ENCODE data around the gene ACSF3.
A peak's percentile ranks its signal among the peaks of the same experiment; 100 is the strongest.

The ACSF3 gene

GRCh38 chr16:89141884-89142267 lies 48.2 kb downstream of the ACSF3 start:
- H3K23ac ChIP-seq (ENCODE audit: low read length), result no peak overlapping the region
- no peaks in the 10 kb centered on the region for H3K27me3 ChIP-seq (ENCODE audit: insufficient read depth, low read length)
- H3K14ac ChIP-seq (ENCODE audit: low read length), result no peak overlapping the region
- H2AK5ac ChIP-seq (ENCODE audit: low read length), result no peak overlapping the region
- no peak overlapping the region for H3K18ac ChIP-seq (ENCODE audit: low read length)
- H3K4me2 ChIP-seq (ENCODE audit: low read length), result no peak overlapping the region
- peaks cover 2% of the 10 kb centered on the region for H3K9me3 ChIP-seq (ENCODE audit: insufficient read depth, low read depth, low read length)
- no CpG with 5 or more reads among the region's 13 CpGs for WGBS (ENCODE audit: extremely low coverage, insufficient coverage, insufficient read length)
- H3K79me2 ChIP-seq (ENCODE audit: control insufficient read depth, insufficient read depth, low read length, poor library complexity), result no peaks in the 10 kb centered on the region
- no peak overlapping the region for H3K4me3 ChIP-seq (ENCODE audit: low read depth, low read length)
- H4K12ac ChIP-seq (ENCODE audit: low read depth, low read length), result no peak overlapping the region
- H4K8ac ChIP-seq (ENCODE audit: low read depth, low read length), result no peak overlapping the region
- H3K79me1 ChIP-seq (ENCODE audit: low read length), result no peaks in the 10 kb centered on the region
- peaks cover 49 to 60% of the 10 kb centered on the region in 2 experiments for H3K36me3 ChIP-seq (ENCODE audit: control insufficient read depth in 1 of 2, insufficient read depth in 2 of 2, low read length in 2 of 2)
- no peak overlapping the region for H2BK120ac ChIP-seq (ENCODE audit: insufficient read depth, low read length, poor library complexity)
- no peak overlapping the region for H2BK12ac ChIP-seq (ENCODE audit: low read length)
- H3K27ac ChIP-seq (ENCODE audit: low read depth, low read length), result no peak overlapping the region
- no peak overlapping the region for H3K9ac ChIP-seq (ENCODE audit: low read length)
- no peak overlapping the region for H2AFZ ChIP-seq (ENCODE audit: insufficient read depth, low read length, poor library complexity)
- DNase-seq, result no peak
- no peak overlapping the region for H4K91ac ChIP-seq (ENCODE audit: low read depth, low read length)
- H2BK5ac ChIP-seq (ENCODE audit: low read depth, low read length, poor library complexity), result no peak overlapping the region
- H3K4ac ChIP-seq (ENCODE audit: low read depth, low read length), result no peak overlapping the region
- no peaks in the 10 kb centered on the region for H3K4me1 ChIP-seq (ENCODE audit: control insufficient read depth in 1 of 2, insufficient read depth in 2 of 2, low read length in 2 of 2)

- no peaks in the 10 kb centered on the region for H3K79me2 ChIP-seq (ENCODE audit: control insufficient read depth, insufficient read depth, low read length, poor library complexity)
- peaks cover 46 to 58% of the 10 kb centered on the region in 2 experiments for H3K36me3 ChIP-seq (ENCODE audit: control insufficient read depth in 1 of 2, insufficient read depth in 2 of 2, low read length in 2 of 2)
- H2BK12ac ChIP-seq (ENCODE audit: low read length), result no peak overlapping the region
- H3K23ac ChIP-seq (ENCODE audit: low read length), result no peak overlapping the region
- H4K8ac ChIP-seq (ENCODE audit: low read depth, low read length), result no peak overlapping the region
- no peak overlapping the region for H4K12ac ChIP-seq (ENCODE audit: low read depth, low read length)
- WGBS (ENCODE audit: extremely low coverage, insufficient coverage, insufficient read length), result no CpG with 5 or more reads among the region's 13 CpGs
- no peak for DNase-seq
- H3K27ac ChIP-seq (ENCODE audit: low read depth, low read length), result no peak overlapping the region
- H3K27me3 ChIP-seq (ENCODE audit: insufficient read depth, low read length), result no peaks in the 10 kb centered on the region
- no peak overlapping the region for H2AFZ ChIP-seq (ENCODE audit: insufficient read depth, low read length, poor library complexity)
- H2BK120ac ChIP-seq (ENCODE audit: insufficient read depth, low read length, poor library complexity), result no peak overlapping the region
- H3K18ac ChIP-seq (ENCODE audit: low read length), result no peak overlapping the region
- no peaks in the 10 kb centered on the region for H3K79me1 ChIP-seq (ENCODE audit: low read length)
- no peak overlapping the region for H3K9ac ChIP-seq (ENCODE audit: low read length)
- no peak overlapping the region for H3K14ac ChIP-seq (ENCODE audit: low read length)
- H3K4me2 ChIP-seq (ENCODE audit: low read length), result no peak overlapping the region
- H4K91ac ChIP-seq (ENCODE audit: low read depth, low read length), result no peak overlapping the region
- no peaks in the 10 kb centered on the region for H3K4me1 ChIP-seq (ENCODE audit: control insufficient read depth in 1 of 2, insufficient read depth in 2 of 2, low read length in 2 of 2)
- no peak overlapping the region for H3K4me3 ChIP-seq (ENCODE audit: low read depth, low read length)
- H3K4ac ChIP-seq (ENCODE audit: low read depth, low read length), result no peak overlapping the region
- H2AK5ac ChIP-seq (ENCODE audit: low read length), result no peak overlapping the region
- H3K9me3 ChIP-seq (ENCODE audit: insufficient read depth, low read depth, low read length), result peaks cover 2% of the 10 kb centered on the region
- H2BK5ac ChIP-seq (ENCODE audit: low read depth, low read length, poor library complexity), result no peak overlapping the region
Observed at GRCh38 chr16:89142474-89143195, 49.0 kb downstream of the ACSF3 start.

GRCh38 chr16:89143201-89143741 lies 49.6 kb downstream of the ACSF3 start:
- H3K4me1 ChIP-seq (ENCODE audit: control insufficient read depth in 1 of 2, insufficient read depth in 2 of 2, low read length in 2 of 2), result no peaks in the 10 kb centered on the region
- no peak for DNase-seq

DNA sequence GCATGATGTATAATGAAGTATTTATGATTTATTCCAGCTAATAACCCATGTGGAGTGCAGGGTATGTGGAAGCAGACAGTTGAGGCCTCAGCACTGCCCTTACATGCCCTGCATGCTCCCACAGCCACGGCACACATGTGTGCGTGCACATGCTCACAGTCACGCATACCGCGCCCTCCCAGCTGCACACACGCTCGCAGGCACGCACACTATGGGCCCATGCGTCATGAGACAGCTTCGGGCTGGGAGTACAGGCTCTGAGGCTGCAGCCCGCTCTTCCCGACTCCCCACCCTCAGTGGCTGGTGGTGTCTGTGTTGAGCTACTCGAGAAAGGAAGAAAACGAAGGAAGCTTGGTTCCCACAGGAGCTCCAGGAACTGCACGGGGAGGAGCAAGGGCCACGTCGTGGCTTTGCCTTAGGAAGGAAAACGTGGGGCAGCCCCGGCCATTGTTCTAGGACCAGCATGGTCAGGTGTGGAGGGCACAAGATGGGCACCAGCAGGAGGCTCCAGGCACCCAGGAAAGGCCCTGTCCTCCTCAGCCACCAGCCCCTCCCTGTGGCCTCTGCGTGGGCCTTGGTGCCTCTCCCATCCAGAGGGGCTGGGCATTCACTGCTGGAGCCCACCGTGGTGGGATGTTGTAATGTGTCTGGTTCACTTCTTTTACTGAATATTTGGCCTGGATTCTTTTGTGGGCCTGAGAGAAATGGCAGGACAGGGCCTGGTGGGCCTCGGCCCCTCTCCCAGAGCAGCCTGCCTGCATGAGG lies 50.4 kb downstream of the ACSF3 start:
- Histone ChIP-seq H2BK120ac (ENCODE audit: insufficient read depth, low read length, poor library complexity) (no peak overlapping the region), H2BK12ac (ENCODE audit: low read length) (no peak overlapping the region), H3K36me3 (ENCODE audit: control insufficient read depth in 1 of 2, insufficient read depth in 2 of 2, low read length in 2 of 2) (peaks cover 46 to 60% of the 10 kb centered on the region in 2 experiments), H3K4ac (ENCODE audit: low read depth, low read length) (no peak overlapping the region), H3K79me2 (ENCODE audit: control insufficient read depth, insufficient read depth, low read length, poor library complexity) (no peaks in the 10 kb centered on the region), H2AFZ (ENCODE audit: insufficient read depth, low read length, poor library complexity) (no peak overlapping the region), H4K91ac (ENCODE audit: low read depth, low read length) (no peak overlapping the region), H4K12ac (ENCODE audit: low read depth, low read length) (no peak overlapping the region), H3K23ac (ENCODE audit: low read length) (no peak overlapping the region), H2BK5ac (ENCODE audit: low read depth, low read length, poor library complexity) (no peak overlapping the region), H3K4me1 (ENCODE audit: control insufficient read depth in 1 of 2, insufficient read depth in 2 of 2, low read length in 2 of 2) (no peaks in the 10 kb centered on the region), H3K79me1 (ENCODE audit: low read length) (no peaks in the 10 kb centered on the region), H4K8ac (ENCODE audit: low read depth, low read length) (no peak overlapping the region), H3K4me2 (ENCODE audit: low read length) (no peak overlapping the region), H3K27ac (ENCODE audit: low read depth, low read length) (no peak overlapping the region), H3K9ac (ENCODE audit: low read length) (no peak overlapping the region), H3K27me3 (ENCODE audit: insufficient read depth, low read length) (no peaks in the 10 kb centered on the region), H3K9me3 (ENCODE audit: insufficient read depth, low read depth, low read length) (peaks cover 2% of the 10 kb centered on the region), H2AK5ac (ENCODE audit: low read length) (no peak overlapping the region), H3K4me3 (ENCODE audit: low read depth, low read length) (peak overlapping the region; percentile 20), H3K14ac (ENCODE audit: low read length) (no peak overlapping the region), H3K18ac (ENCODE audit: low read length) (no peak overlapping the region)
- no peak for DNase-seq
- WGBS (ENCODE audit: extremely low coverage, insufficient coverage, insufficient read length), result no CpG with 5 or more reads among the region's 22 CpGs

More at GRCh38 chr16:89143201-89143741, 49.6 kb downstream of the ACSF3 start:
- no peak overlapping the region for H2AK5ac ChIP-seq (ENCODE audit: low read length)
- whole genome bisulfite sequencing (ENCODE audit: extremely low coverage, insufficient coverage, insufficient read length), result no CpG with 5 or more reads among the region's 17 CpGs
- H3K79me1 ChIP-seq (ENCODE audit: low read length), result no peaks in the 10 kb centered on the region
- H4K12ac ChIP-seq (ENCODE audit: low read depth, low read length), result no peak overlapping the region
- H2AFZ ChIP-seq (ENCODE audit: insufficient read depth, low read length, poor library complexity), result no peak overlapping the region
- H3K27me3 ChIP-seq (ENCODE audit: insufficient read depth, low read length), result no peaks in the 10 kb centered on the region
- no peak overlapping the region for H3K27ac ChIP-seq (ENCODE audit: low read depth, low read length)
- no peak overlapping the region for H3K4me3 ChIP-seq (ENCODE audit: low read depth, low read length)
- H4K8ac ChIP-seq (ENCODE audit: low read depth, low read length), result no peak overlapping the region
- H2BK12ac ChIP-seq (ENCODE audit: low read length), result no peak overlapping the region
- H3K79me2 ChIP-seq (ENCODE audit: control insufficient read depth, insufficient read depth, low read length, poor library complexity), result no peaks in the 10 kb centered on the region
- no peak overlapping the region for H3K18ac ChIP-seq (ENCODE audit: low read length)
- H4K91ac ChIP-seq (ENCODE audit: low read depth, low read length), result no peak overlapping the region
- H3K4ac ChIP-seq (ENCODE audit: low read depth, low read length), result no peak overlapping the region
- H3K36me3 ChIP-seq (ENCODE audit: control insufficient read depth in 1 of 2, insufficient read depth in 2 of 2, low read length in 2 of 2), result peaks cover 46 to 58% of the 10 kb centered on the region in 2 experiments
- H3K9ac ChIP-seq (ENCODE audit: low read length), result no peak overlapping the region
- H3K4me2 ChIP-seq (ENCODE audit: low read length), result no peak overlapping the region
- H2BK120ac ChIP-seq (ENCODE audit: insufficient read depth, low read length, poor library complexity), result no peak overlapping the region
- peaks cover 2% of the 10 kb centered on the region for H3K9me3 ChIP-seq (ENCODE audit: insufficient read depth, low read depth, low read length)
- H2BK5ac ChIP-seq (ENCODE audit: low read depth, low read length, poor library complexity), result no peak overlapping the region
- H3K23ac ChIP-seq (ENCODE audit: low read length), result no peak overlapping the region
- no peak overlapping the region for H3K14ac ChIP-seq (ENCODE audit: low read length)
